ENCODE data around the gene GUCD1.

GUCD1 gene

GRCh38 chr22:24550902-24551435 lies 4.0 kb downstream of the GUCD1 start:
- no peak for DNase-seq (ENCODE audit: insufficient read length, low spot score)
- TF ChIP-seq TAF1 (IDR thresholded peaks at IDR 0.05; ENCODE audit: low read depth, low read length) (no peak), POLR2A (IDR thresholded peaks at IDR 0.05; ENCODE audit: low read depth, low read length) (no peak; the same call in 1 of the 2 replicates), POLR2AphosphoS5 (IDR thresholded peaks at IDR 0.05; ENCODE audit: low read depth, low read length) (0 out of 2 replicates have a peak, but pooled peaks have one; percentile 19), PAX5 (IDR thresholded peaks at IDR 0.05; ENCODE audit: insufficient read depth, low read length, severe bottlenecking) (no peak)
- FAIRE-seq, result no peak

DNA sequence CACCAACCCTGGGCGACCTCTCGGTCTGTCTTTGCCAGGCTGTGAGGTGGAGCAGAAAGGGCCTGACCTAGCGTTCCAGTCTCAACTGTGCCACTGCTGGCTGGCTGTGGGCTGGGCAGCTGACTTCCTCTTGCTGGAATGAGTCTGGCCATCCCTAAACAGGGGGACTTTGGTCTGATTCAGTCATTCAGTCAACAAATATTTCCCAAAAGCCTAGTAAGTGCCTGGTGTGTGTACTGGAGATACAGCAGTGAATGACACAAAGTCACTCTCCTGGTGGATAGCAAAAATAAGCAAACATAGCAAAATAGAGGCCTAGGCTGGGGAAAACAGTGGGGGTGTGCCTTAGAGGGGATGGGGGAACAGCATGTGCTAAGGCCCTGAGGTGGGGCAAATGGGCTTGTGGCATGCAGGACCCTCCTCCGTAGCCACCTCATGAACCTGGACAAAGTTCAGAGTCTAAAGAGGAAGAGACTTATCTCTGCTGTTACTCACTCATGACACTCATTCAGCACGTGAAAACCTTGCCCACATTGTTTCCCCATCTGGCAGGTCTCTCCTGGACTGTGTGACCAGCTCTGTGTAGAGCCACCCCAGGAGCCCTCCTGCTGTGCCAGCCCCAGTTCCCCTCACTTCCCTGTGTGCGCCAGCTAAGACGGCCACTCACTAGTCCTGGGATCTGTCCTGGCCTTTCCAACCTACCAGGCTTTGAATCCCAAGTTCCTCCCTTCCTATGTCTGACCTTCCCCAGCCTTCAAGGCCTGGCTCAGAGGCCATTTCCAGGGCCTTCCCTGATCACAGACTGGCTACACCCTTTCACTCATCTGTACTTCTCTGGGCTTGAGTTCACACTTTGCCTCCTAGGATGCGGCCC lies 4.7 kb downstream of the GUCD1 start:
- no peak for FAIRE-seq
- no peak for TF ChIP-seq POLR2AphosphoS5 (IDR thresholded peaks at IDR 0.05; ENCODE audit: low read depth, low read length)
- no peak for TF ChIP-seq PAX5 (IDR thresholded peaks at IDR 0.05; ENCODE audit: insufficient read depth, low read length, severe bottlenecking)
- no peak; the same call in 1 of the 2 replicates for TF ChIP-seq POLR2A (IDR thresholded peaks at IDR 0.05; ENCODE audit: low read depth, low read length)
- TF ChIP-seq SPI1 (IDR thresholded peaks at IDR 0.05; ENCODE audit: low read depth, low read length), result no peak
- TF ChIP-seq TAF1 (IDR thresholded peaks at IDR 0.05; ENCODE audit: low read depth, low read length), result no peak
- TF ChIP-seq POU2F2 (IDR thresholded peaks at IDR 0.05; ENCODE audit: low read depth, low read length), result no peak
- no peak for DNase-seq (ENCODE audit: insufficient read length, low spot score)

GRCh38 chr22:24548812-24549211 lies 6.1 kb downstream of the GUCD1 start:
- DNase-seq (ENCODE audit: insufficient read length, low spot score) (no peak), FAIRE-seq (no peak)
- TF ChIP-seq TAF1 (IDR thresholded peaks at IDR 0.05; ENCODE audit: low read depth, low read length), result no peak
- TF ChIP-seq SPI1 (IDR thresholded peaks at IDR 0.05; ENCODE audit: low read depth, low read length), result no peak
- TF ChIP-seq POLR2A (IDR thresholded peaks at IDR 0.05; ENCODE audit: low read depth, low read length), result no peak
- TF ChIP-seq POU2F2 (IDR thresholded peaks at IDR 0.05; ENCODE audit: low read depth, low read length), result no peak
- no peak for TF ChIP-seq PAX5 (IDR thresholded peaks at IDR 0.05; ENCODE audit: insufficient read depth, low read length, severe bottlenecking)
- no peak for TF ChIP-seq POLR2AphosphoS5 (IDR thresholded peaks at IDR 0.05; ENCODE audit: low read depth, low read length)

GRCh38 chr22:24543679-24544243 lies 11.2 kb downstream of the GUCD1 start:
- DNase-seq (ENCODE audit: insufficient read length, low spot score) (no peak), FAIRE-seq (no peak)
- no peak for TF ChIP-seq POU2F2 (IDR thresholded peaks at IDR 0.05; ENCODE audit: low read depth, low read length)
- TF ChIP-seq SPI1 (IDR thresholded peaks at IDR 0.05; ENCODE audit: low read depth, low read length), result no peak
- no peak for TF ChIP-seq POLR2A (IDR thresholded peaks at IDR 0.05; ENCODE audit: low read depth, low read length)
- no peak for TF ChIP-seq POLR2AphosphoS5 (IDR thresholded peaks at IDR 0.05; ENCODE audit: low read depth, low read length)
- TF ChIP-seq PAX5 (IDR thresholded peaks at IDR 0.05; ENCODE audit: insufficient read depth, low read length, severe bottlenecking), result no peak
- no peak for TF ChIP-seq TAF1 (IDR thresholded peaks at IDR 0.05; ENCODE audit: low read depth, low read length)

DNA sequence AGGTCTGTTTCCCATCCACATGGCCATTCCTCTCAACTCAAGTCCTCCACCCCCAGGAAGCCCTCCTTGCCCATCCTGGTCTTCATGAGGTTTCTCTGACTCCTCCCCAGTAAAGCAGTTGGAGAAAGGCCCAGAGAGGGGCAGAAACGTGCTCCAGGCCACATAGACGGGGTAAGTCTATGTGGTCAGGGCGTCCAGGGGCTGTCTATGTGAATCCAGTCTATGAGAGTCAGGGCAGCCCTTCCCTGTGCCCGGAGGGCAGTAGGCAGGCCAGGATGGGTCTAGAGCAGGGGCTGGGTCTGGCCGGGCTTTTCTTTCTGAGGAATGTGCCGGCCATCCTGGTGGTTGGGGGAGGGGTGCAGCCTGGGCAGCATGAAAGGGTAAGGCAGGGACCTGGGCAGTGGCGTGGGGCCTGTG lies 11.7 kb downstream of the GUCD1 start:
- no peak for DNase-seq (ENCODE audit: insufficient read length, low spot score)
- no peak for TF ChIP-seq SPI1 (IDR thresholded peaks at IDR 0.05; ENCODE audit: low read depth, low read length)
- TF ChIP-seq POU2F2 (IDR thresholded peaks at IDR 0.05; ENCODE audit: low read depth, low read length), result no peak
- no peak for TF ChIP-seq POLR2AphosphoS5 (IDR thresholded peaks at IDR 0.05; ENCODE audit: low read depth, low read length)
- TF ChIP-seq POLR2A (IDR thresholded peaks at IDR 0.05; ENCODE audit: low read depth, low read length), result no peak
- TF ChIP-seq TAF1 (IDR thresholded peaks at IDR 0.05; ENCODE audit: low read depth, low read length), result no peak
- no peak for TF ChIP-seq PAX5 (IDR thresholded peaks at IDR 0.05; ENCODE audit: insufficient read depth, low read length, severe bottlenecking)
- no peak for FAIRE-seq

GRCh38 chr22:24542641-24543040 lies 12.3 kb downstream of the GUCD1 start:
- FAIRE-seq, result no peak
- TF ChIP-seq TAF1 (IDR thresholded peaks at IDR 0.05; ENCODE audit: low read depth, low read length) (no peak), POU2F2 (IDR thresholded peaks at IDR 0.05; ENCODE audit: low read depth, low read length) (no peak), POLR2A (IDR thresholded peaks at IDR 0.05; ENCODE audit: low read depth, low read length) (no peak), POLR2AphosphoS5 (IDR thresholded peaks at IDR 0.05; ENCODE audit: low read depth, low read length) (no peak), PAX5 (IDR thresholded peaks at IDR 0.05; ENCODE audit: insufficient read depth, low read length, severe bottlenecking) (no peak), SPI1 (IDR thresholded peaks at IDR 0.05; ENCODE audit: low read depth, low read length) (no peak)
- no peak for DNase-seq (ENCODE audit: insufficient read length, low spot score)

DNA sequence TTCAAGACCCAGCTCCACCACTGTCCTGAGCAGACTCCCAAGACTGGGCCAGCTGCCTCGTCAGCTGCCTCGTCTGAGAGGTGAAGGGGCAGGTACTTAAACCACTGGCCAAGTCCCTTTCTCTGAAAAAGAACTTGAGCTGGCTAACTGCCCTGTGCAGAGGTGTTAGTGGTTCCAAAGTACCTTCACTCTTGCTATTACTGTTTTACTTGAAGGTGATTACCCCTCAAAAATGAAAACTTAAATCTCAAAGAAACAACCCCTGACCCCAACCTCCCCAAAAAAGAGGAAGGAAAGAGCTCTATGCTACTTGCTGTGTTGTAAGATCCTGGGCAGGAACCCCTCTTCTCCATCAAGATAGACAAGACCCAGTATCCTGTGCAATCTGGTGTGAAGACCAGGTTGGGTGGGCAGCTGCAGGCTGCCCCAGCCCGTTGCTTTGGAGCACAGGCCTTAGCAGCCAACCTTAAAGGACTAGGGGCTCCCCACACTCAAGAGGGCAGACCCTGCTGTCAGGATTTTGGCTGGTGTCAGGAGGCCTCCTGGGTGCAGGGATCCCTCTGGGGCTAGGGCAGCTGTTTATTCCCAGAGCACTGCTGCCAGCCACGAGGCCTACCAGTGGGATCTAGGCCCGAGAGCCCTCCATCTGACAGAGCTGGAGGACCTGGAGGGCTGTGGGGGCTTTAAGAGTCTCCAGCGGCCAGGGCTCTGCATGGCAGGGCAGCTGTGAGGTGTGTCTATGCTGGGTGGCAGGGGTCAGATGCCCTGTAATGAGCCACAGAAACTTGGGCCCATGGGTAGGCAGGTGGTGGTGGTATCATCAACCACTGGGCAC lies 13.0 kb downstream of the GUCD1 start:
- TF ChIP-seq SPI1 (IDR thresholded peaks at IDR 0.05; ENCODE audit: low read depth, low read length) (no peak), POLR2AphosphoS5 (IDR thresholded peaks at IDR 0.05; ENCODE audit: low read depth, low read length) (no peak), POU2F2 (IDR thresholded peaks at IDR 0.05; ENCODE audit: low read depth, low read length) (no peak), PAX5 (IDR thresholded peaks at IDR 0.05; ENCODE audit: insufficient read depth, low read length, severe bottlenecking) (no peak), TAF1 (IDR thresholded peaks at IDR 0.05; ENCODE audit: low read depth, low read length) (no peak), POLR2A (IDR thresholded peaks at IDR 0.05; ENCODE audit: low read depth, low read length) (no peak)
- DNase-seq (ENCODE audit: insufficient read length, low spot score) (no peak), FAIRE-seq (no peak)

DNA sequence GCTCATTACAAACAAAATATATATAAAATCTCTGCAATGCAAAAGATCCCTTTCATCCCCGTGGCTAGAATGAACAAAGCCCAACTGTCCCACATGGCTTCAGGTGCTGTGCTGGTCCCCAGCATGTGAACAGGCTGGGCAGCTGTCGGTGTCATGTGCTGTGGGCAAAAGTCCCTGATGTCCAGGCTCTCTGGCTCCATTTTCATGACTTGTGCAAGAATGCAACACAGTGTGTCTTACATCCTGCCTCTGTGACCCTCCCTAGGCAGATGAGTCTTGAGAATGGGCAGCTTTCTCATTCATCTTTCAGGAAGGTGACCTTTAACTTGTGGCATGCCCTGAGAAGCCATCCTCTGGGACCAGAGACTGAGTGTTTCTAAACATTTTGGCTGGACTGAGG lies 14.5 kb downstream of the GUCD1 start:
- TF ChIP-seq POLR2A (IDR thresholded peaks at IDR 0.05; ENCODE audit: low read depth, low read length), result 0 out of 2 replicates have a peak, but pooled peaks have one; percentile 28
- TF ChIP-seq POU2F2 (IDR thresholded peaks at IDR 0.05; ENCODE audit: low read depth, low read length), result no peak
- TF ChIP-seq SPI1 (IDR thresholded peaks at IDR 0.05; ENCODE audit: low read depth, low read length), result no peak
- DNase-seq (ENCODE audit: insufficient read length, low spot score) (no peak), FAIRE-seq (no peak)

DNA sequence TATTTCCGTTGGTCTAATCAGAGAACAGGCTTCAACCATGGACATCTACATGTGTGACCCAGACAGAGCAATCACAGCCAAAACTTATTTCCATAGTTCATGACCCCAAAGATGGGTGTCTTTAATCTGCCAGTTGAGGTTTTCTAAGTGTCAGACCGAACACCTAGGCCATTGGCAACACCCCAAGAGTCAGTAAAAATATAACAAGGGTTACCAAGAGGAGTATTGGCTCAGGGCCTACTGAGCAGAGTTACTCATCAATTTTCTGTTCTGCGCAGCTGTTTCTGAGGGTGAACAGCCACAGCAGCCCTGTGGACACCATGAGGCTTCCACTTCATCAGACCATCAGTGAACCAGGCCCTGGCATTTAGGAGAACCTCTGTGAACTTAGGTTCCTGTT lies 18.8 kb downstream of the GUCD1 start:
- no peak for TF ChIP-seq POLR2A (IDR thresholded peaks at IDR 0.05; ENCODE audit: low read depth, low read length)
- FAIRE-seq (no peak), DNase-seq (ENCODE audit: insufficient read length, low spot score) (no peak)

Data from GM12891 (cell line).